ENCODE data around the gene KDM2B.

- no peak for TF ChIP-seq CTCF (IDR thresholded peaks at IDR 0.05)
- TF ChIP-seq POLR2AphosphoS5 (IDR thresholded peaks at IDR 0.05), result no peak
- TF ChIP-seq POLR2A (IDR thresholded peaks at IDR 0.05), result no peak
Measured at GRCh38 chr12:121575952-121576625, 4.7 kb downstream of the KDM2B start.

Measured in breast epithelium (tissue), 3 donors.